ENCODE measurements around the gene CLIC3. TPM values are rescaled to one million over a fixed set of nuclear protein-coding genes. Genes with fewer than 3 reads are reported as not detected.

Gene CLIC3
- total RNA-seq, 2 donors from 2014 or later = 4.3 to 38.2 TPM

DNA sequence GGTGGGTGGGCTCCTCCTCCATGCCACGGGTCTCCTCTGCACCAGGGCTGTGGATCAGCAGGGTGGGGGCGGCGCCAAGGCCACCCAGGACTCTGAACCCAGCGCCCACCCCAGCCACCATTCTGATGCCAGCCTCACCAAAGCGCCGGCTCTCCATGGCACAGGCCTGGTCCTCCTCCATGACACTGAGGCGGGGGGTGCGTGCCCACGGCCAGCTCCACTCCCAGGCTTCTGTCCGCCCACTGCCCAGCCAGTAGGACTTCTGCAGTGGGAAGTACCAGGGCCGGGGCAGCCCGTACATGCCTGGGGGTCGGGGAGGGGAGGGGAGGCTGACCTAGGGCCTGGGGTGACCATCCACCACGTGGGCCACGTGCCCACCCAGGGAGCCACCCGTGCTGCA is 20.1 kb upstream of the CLIC3 start:
- Mint-ChIP-seq H3K27ac (no peak overlapping the region), H3K4me1 (ENCODE audit: low read depth in 2 of 2) (no peaks in the 10 kb centered on the region), H3K4me3 (no peak overlapping the region)

DNA sequence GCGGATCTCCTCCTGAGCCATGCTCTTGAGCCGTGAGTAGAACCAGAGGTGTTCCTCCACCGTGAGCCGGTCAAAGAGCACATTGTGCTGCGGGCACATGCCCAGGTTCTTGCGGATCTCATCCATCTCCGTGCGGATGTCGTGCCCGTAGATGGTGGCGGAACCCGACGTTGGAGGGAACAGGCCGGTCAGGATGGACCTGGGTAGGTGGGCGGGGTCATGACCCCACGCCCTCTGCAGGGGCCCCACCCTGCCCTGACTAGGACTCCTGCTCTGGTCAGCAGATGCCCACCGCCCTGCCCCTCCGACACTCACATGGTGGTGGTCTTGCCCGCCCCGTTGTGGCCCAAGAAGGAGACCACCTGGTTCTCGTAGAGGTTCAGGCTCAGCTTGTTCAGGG is 19.6 kb upstream of the CLIC3 start:
- Mint-ChIP-seq H3K4me1 (ENCODE audit: low read depth in 2 of 2) (no peaks in the 10 kb centered on the region), H3K27ac (no peak overlapping the region), H3K4me3 (no peak overlapping the region), H3K27me3 (no peaks in the 10 kb centered on the region), H3K36me3 (no peaks in the 10 kb centered on the region), H3K9me3 (no peaks in the 10 kb centered on the region)
- DNase-seq (ENCODE audit: low spot score) = no peak
- no peak for ATAC-seq

More for the DNA sequence above, 20.1 kb upstream of the CLIC3 start:
- ATAC-seq (no peak), DNase-seq (ENCODE audit: low spot score) (no peak)
- no peaks in the 10 kb centered on the region for H3K9me3 Mint-ChIP-seq
- no peaks in the 10 kb centered on the region for H3K27me3 Mint-ChIP-seq
- no peaks in the 10 kb centered on the region for H3K36me3 Mint-ChIP-seq

DNA sequence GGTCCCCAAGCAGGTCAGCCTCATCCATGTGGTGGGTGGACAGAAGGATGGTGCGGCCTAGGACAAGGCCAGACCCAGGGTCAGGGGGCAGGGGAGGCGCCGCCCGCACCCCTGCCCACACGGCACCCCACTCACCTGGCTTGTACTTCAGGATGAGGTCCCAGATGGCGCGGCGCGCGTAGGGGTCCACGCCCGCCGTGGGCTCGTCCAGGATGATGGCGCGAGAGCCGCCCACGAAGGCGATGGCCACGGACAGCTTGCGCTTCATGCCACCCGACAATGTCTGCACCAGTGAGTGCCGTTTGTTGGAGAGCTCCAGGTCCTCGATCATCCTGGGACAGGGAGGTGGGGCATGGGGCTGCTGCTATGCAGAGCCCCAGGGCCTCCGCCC is 19.2 kb upstream of the CLIC3 start:
- Mint-ChIP-seq H3K4me1 (ENCODE audit: low read depth in 2 of 2) (no peaks in the 10 kb centered on the region), H3K27me3 (no peaks in the 10 kb centered on the region), H3K27ac (no peak overlapping the region), H3K9me3 (no peaks in the 10 kb centered on the region), H3K4me3 (no peak overlapping the region), H3K36me3 (no peaks in the 10 kb centered on the region)
- no peak for ATAC-seq
- DNase-seq (ENCODE audit: low spot score) = no peak

DNA sequence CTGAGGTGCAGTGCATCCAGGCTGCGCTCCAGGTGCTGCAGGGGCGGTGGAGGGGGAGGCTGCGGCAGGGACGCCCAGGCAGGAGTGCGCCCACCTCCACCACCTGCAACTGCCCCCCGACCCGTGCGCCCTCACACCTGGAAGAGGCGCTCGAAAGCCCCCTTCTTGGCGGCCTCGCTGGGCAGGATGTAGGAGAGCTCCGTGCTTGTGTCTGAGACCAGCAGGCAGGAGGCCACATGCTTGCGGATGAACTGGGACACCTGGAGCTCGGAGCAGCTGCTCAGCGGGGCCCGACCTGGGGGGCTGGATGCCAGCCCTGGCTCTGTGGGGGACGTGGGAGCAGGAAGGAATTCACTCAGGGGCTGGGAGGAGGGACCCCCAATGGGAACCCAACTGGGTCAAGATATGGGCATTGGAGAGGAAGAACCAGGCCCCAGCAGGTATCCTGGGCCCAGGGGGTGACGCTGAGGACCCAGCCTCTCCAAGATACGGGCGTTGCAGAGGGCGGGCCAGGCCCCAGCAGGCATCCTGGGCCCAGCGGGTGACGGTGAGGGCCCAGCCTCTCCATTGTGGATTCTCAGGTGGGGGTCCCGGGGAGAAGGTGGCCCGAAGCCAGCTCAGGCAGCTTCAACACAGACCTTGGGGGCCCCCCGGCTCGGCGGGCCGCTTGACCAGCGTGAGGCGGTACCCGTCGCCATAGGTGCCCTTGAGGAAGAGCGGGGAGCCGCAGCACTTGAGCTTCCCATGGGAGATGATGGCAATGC is 18.6 kb upstream of the CLIC3 start:
- DNase-seq (ENCODE audit: low spot score) (no peak), ATAC-seq (no peak)
- Mint-ChIP-seq H3K36me3 (no peaks in the 10 kb centered on the region), H3K4me1 (ENCODE audit: low read depth in 2 of 2) (no peaks in the 10 kb centered on the region), H3K9me3 (no peaks in the 10 kb centered on the region), H3K27ac (no peak overlapping the region), H3K27me3 (no peaks in the 10 kb centered on the region), H3K4me3 (no peak overlapping the region)

DNA sequence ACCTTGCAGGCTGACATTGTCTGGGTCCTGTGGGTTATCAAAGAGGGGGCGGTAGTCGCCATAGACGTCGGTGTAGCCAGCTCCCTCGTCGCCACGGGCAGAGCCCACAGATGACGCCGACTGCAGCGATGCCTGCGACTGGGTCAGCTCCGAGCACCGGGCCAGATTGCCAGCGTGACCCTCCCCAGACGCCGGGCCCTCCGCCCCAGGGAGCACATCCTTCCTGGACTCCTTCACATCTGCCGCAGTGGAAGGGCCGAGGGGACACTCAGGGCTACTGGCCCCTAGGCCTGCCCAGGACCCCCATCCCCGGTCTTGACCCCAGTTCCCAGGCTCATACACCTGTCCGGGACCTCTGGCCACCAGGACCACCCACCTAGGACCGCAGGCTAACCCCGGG is 17.8 kb upstream of the CLIC3 start:
- Mint-ChIP-seq H3K9me3 (no peaks in the 10 kb centered on the region), H3K27ac (no peak overlapping the region), H3K4me1 (ENCODE audit: low read depth in 2 of 2) (no peaks in the 10 kb centered on the region), H3K27me3 (no peaks in the 10 kb centered on the region), H3K4me3 (no peak overlapping the region), H3K36me3 (no peaks in the 10 kb centered on the region)
- DNase-seq (ENCODE audit: low spot score) (no peak), ATAC-seq (no peak)

DNA sequence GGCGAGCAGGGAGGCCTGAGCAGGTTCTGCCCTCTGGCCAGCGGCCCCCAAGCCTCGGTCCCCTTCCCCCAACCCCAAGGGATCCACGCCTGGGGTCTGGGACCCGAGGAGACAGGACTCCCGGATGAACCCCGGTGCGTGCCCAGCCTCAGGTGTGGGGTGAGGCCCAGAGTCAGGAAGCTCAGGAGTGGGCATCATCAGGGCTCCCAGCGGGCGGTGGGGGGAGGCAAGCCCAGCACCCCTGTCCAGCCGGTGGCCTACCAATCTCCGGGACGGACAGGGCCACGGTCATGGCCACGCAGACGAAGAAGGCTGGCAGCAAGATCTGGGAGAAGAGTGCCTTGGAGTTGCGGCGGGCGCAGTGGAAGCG is 17.2 kb upstream of the CLIC3 start:
- Mint-ChIP-seq H3K9me3 (no peaks in the 10 kb centered on the region), H3K27me3 (no peaks in the 10 kb centered on the region), H3K36me3 (no peaks in the 10 kb centered on the region), H3K4me1 (ENCODE audit: low read depth in 2 of 2) (no peaks in the 10 kb centered on the region), H3K27ac (no peak overlapping the region), H3K4me3 (no peak overlapping the region)
- DNase-seq (ENCODE audit: low spot score) = no peak
- ATAC-seq = no peak

DNA sequence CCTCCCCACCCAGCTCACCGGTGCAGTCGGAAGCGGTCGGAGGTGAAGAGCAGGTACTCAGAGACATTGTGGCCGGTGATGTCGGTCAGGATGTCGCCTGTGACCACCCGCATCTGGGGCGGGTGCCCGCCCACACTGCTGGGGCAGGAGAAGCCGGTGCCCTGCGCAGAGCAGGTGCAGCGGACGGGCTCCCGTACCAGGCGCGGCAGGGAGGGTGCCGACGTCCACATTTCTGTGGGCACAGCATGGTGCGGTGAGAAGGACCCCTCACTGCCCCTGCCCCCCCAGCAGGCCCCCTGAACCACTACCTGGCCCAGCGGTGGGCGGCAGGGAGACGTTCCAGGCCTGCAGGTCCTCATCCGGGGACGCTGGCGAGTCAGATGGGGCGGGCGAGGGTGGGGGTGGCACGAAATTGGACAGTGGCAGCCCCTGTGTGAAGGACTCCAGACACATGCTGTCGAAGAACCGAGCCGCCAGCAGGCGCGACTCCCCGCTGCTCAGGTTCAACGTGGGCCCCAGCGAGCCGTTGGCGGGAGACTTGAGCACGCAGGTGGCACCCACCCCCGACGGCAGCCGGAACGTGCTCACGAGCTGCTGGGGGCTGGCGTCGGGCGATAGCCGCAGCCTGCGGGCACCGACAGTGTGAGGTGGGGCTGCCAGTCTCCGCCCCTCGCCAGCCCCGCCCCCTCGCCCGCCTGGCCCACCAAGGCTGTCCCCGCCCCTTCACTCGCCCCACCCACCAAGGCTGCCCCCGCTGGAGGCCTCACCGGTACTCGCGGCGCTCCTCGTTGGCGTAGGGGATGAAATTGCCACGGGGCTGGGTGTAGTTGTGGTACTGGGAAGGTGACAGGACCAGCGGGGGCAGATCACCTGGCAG is 16.6 kb upstream of the CLIC3 start:
- no peaks in the 10 kb centered on the region for H3K4me1 Mint-ChIP-seq (ENCODE audit: low read depth in 2 of 2)
- DNase-seq (ENCODE audit: low spot score) = no peak
- no peaks in the 10 kb centered on the region for H3K9me3 Mint-ChIP-seq
- no peak overlapping the region for H3K4me3 Mint-ChIP-seq
- no peak overlapping the region for H3K27ac Mint-ChIP-seq
- no peak for ATAC-seq
- H3K27me3 Mint-ChIP-seq = no peaks in the 10 kb centered on the region
- no peaks in the 10 kb centered on the region for H3K36me3 Mint-ChIP-seq

DNA sequence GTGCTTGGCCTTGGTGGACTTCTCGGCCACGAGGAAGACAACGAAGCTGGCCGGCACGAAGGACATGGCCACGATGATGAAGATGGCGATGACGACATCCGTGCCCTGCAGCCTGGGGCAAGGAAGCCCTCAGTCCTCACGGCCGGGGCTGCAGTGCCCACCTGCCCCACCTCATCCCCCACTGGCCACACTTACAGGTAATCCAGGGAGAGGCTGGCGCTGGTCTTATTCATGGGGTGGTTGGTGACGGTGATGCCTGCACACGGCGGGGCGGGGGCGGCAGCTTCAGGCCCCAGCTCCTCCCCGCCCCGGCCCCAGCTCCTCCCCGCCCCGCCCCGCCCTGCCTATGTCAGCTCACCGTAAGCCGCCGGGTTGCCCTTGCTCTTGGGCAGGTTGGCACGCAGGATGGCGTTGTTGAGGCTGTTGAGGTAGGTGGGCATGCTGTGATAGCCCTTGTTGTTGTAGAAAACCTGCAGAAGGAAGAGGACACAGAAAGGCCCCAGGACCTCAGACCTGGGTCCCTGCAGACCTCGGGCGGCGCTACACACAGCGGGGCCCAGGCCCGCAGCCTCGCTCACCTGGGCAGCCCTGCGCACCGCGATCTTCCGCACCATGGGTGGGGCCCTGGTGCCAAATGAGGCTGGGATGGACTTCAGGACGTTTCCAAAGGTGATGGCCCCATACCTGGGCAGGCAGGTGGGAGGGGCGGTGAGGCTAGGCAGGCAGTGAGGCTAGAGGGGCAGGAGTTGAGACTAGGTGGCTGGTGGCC is 15.7 kb upstream of the CLIC3 start:
- no peak for DNase-seq (ENCODE audit: low spot score)
- Mint-ChIP-seq H3K4me3 (no peak overlapping the region), H3K27me3 (no peaks in the 10 kb centered on the region), H3K36me3 (no peaks in the 10 kb centered on the region), H3K4me1 (ENCODE audit: low read depth in 2 of 2) (no peaks in the 10 kb centered on the region), H3K27ac (no peak overlapping the region), H3K9me3 (no peaks in the 10 kb centered on the region)
- ATAC-seq = no peak

DNA sequence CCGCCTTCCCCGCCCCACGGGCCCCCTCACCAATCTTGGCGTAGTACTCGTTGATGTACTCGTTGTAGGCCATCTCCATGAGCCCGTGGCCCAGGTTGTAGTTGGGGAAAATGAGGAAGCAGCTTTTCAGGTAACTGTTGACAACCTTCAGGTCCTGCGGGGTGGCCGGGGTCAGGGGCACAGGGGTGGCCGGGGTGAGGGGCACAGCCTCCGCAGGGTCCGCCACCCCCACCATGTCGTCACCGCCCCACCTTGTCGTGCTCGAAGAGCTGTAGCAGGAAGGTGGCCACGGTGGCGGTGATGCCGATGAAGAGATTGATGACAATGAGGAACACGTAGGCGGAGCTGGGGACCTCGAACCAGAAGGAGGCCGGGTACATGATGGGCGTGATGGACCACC is 14.8 kb upstream of the CLIC3 start:
- no peaks in the 10 kb centered on the region for H3K36me3 Mint-ChIP-seq
- DNase-seq (ENCODE audit: low spot score) (no peak), ATAC-seq (no peak)
- H3K27me3 Mint-ChIP-seq = no peaks in the 10 kb centered on the region
- H3K9me3 Mint-ChIP-seq = no peaks in the 10 kb centered on the region
- no peak overlapping the region for H3K4me3 Mint-ChIP-seq
- H3K27ac Mint-ChIP-seq = no peak overlapping the region
- H3K4me1 Mint-ChIP-seq (ENCODE audit: low read depth in 2 of 2) = peaks cover 5% of the 10 kb centered on the region in 2 donors

DNA sequence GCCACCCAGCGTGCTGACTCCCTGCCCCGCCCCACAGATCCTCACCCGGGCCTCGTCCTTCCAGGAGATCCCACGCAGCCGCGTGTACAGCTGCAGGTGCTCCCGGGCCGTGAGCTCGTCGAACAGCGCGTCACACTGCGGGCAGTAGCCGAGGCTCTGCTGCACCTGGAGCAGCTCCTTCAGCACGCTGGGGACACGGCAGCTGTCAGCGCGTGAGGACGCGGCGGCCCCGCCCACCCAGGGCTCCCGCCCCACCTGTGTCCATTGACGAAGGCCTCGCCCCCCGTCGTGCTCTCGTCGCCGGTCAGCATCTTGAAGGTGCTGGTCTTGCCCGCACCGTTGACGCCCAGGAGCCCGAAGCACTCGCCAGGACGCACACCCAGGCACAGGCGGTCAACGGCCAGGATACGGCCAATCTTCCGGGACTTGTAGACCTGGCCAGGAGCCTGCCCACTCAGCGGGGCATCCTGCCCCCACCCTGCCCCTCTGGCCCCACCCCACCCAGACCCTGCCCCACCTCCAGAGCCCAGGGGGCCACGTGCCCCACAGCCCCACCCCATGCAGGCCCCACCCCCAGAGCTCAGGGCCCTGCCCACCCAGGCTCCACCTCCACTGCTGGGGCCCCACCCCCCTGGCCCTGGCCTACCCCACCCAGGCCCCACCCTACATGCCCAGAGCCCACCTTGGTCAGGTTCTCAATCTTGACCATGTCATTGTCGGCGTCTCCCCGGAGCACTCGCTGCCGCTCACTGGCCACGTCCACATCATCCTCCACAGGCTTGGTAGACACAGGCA is 13.8 kb upstream of the CLIC3 start:
- Mint-ChIP-seq H3K36me3 (no peaks in the 10 kb centered on the region), H3K4me1 (ENCODE audit: low read depth in 2 of 2) (peaks cover 7 to 12% of the 10 kb centered on the region in 2 donors), H3K27ac (no peak overlapping the region), H3K27me3 (no peaks in the 10 kb centered on the region), H3K9me3 (no peaks in the 10 kb centered on the region), H3K4me3 (no peak overlapping the region)
- ATAC-seq = no peak
- DNase-seq (ENCODE audit: low spot score) = no peak

DNA sequence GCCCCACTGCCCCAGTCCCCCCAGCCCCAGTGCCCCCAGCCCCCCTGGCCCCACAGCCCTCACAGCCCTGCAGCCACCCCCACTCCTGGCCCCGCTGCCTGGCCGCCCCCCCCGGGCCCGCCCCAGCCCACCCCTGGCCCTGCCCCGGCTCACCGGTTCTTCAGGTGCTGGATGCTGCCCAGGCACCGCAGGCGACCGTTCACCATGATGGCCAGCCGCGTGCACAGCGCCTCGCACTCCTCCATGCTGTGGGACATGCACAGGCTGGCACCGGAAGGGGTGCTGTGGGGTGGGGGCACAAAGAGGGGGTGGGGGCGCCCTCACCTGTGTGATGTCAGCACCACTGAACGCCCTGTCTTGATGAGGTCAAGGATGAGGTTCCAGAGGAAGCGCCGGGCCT is 12.8 kb upstream of the CLIC3 start:
- Mint-ChIP-seq H3K9me3 (no peaks in the 10 kb centered on the region), H3K27ac (no peak overlapping the region), H3K36me3 (no peaks in the 10 kb centered on the region), H3K4me3 (no peak overlapping the region), H3K27me3 (no peaks in the 10 kb centered on the region), H3K4me1 (ENCODE audit: low read depth in 2 of 2) (peaks cover 16 to 18% of the 10 kb centered on the region in 2 donors)
- no peak for DNase-seq (ENCODE audit: low spot score)
- no peak for ATAC-seq

DNA sequence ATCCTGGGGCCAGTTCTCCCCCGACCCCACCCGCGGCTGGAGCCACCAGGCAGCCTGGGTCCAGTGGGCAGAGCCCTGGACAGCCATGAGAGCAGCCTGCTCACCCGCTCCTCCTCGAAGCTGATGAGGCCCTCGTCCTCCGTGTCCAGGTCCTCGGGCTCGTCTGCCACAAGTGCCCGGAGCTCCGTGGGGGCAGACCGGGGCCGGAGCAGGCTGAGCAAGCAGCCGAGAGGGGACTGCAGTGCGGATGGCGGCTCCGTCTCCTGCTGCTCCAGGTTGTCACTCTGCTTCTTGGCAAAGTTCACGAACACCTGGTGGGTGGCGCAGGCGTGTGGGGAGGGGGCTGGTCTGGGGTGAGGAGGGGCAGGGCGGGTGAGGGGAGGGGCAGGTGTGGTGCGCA is 11.9 kb upstream of the CLIC3 start:
- ATAC-seq (no peak), DNase-seq (ENCODE audit: low spot score) (peak; percentile 59)
- Mint-ChIP-seq H3K36me3 (no peaks in the 10 kb centered on the region), H3K27me3 (no peaks in the 10 kb centered on the region), H3K4me3 (no peak overlapping the region), H3K9me3 (no peaks in the 10 kb centered on the region), H3K27ac (no peak overlapping the region), H3K4me1 (ENCODE audit: low read depth in 2 of 2) (peaks cover 16 to 18% of the 10 kb centered on the region in 2 donors)

DNA sequence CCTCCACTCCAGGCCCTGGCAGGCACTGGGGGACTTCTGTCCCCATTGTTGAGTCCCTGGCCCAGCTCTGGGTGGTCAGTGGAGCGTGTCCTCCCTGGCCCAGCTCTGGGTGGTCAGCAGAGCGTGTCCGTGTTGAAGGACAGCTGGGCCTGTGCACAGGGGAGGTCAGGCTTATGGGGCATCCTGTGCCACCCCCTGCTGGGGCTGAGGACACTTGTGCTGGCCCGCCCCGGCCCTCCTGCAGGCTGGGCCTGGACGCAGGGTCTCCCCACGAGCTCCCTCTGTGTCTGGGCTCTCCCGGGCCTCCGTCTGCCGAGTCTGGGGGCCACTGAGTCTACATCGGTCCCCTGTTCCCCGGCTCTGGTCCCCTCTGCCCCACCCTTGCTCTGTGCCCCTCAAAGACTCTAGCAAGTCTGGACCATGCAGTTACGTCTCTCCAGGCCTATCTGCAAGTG is 11.5 kb upstream of the CLIC3 start:
- DNase-seq (ENCODE audit: low spot score) (no peak), ATAC-seq (no peak)
- Mint-ChIP-seq H3K36me3 (no peaks in the 10 kb centered on the region), H3K27ac (no peak overlapping the region), H3K9me3 (no peaks in the 10 kb centered on the region), H3K27me3 (no peaks in the 10 kb centered on the region), H3K4me3 (no peak overlapping the region), H3K4me1 (ENCODE audit: low read depth in 2 of 2) (peaks cover 16 to 18% of the 10 kb centered on the region in 2 donors)

Measured in natural killer cell treated with Interleukin-12 subunit alpha and Interleukin-12 subunit beta and Interleukin-15 and Interleukin-18, amount 100 ng/mL, for 72 hours (primary cell).